ENCODE data around the gene SCNN1G. TPM values are rescaled to one million over a fixed set of nuclear protein-coding genes. Genes with fewer than 3 reads are reported as not detected.

SCNN1G gene
- total RNA-seq, 4 donors from 2014 or later = 2.8 to 87.8 (median 66.2) TPM

- WGBS, 2 donors (ENCODE audit: low coverage in 1 of 2) = 27% methylated on average over 4 of the region's 4 CpGs; no CpG with 5 or more reads in 1 of the 2 donors
- peak overlapping the region in 3 of 4 donors; percentile 33 to 61 (median 37) for H3K4me3 ChIP-seq
- in situ Hi-C loops (cut with MboI; ENCODE audit: low pct_ligation_motif_present in 1 of 4, low pct_unique_long_range_greater_than_20kb in 1 of 4, low sequenced_read_pairs in 3 of 4) = loop anchor here in 3 of 4 donors (5.0 to 10.0 kb wide), 3 partner anchors 251 to 259 kb away; no protein-coding TSS in a partner anchor
These were observed 958 bp downstream of the SCNN1G start for GRCh38 chr16:23183543-23183862.

GRCh38 chr16:23185656-23186055 is 3.1 kb downstream of the SCNN1G start:
- intact Hi-C loops (cut with DNase I; ENCODE audit: low total_unique reads) = no loop called here
- in situ Hi-C loops (cut with MboI; ENCODE audit: low pct_ligation_motif_present in 1 of 4, low pct_unique_long_range_greater_than_20kb in 1 of 4, low sequenced_read_pairs in 3 of 4) = loop anchor here in 1 of 4 donors (10.0 kb wide), 1 partner anchor 249 kb away; no protein-coding TSS in a partner anchor
- Histone ChIP-seq H3K9me3 (no peaks in the 10 kb centered on the region), H3K4me3 (no peak overlapping the region), H3K36me3 (no peaks in the 10 kb centered on the region), H3K27me3 (peaks cover 55% of the 10 kb centered on the region), H3K27ac (no peak overlapping the region), H3K4me1 (peaks cover 9 to 16% (median 12%) of the 10 kb centered on the region in 4 donors)
- DNase-seq = no peak
- WGBS, 2 donors (ENCODE audit: low coverage in 1 of 2) = 70% methylated on average over 2 to 11 of the region's 11 CpGs
- TF ChIP-seq EP300 (IDR thresholded peaks at IDR 0.05; ENCODE audit: low read depth) (no peak), POLR2A (IDR thresholded peaks at IDR 0.05) (no peak), POLR2AphosphoS5 (IDR thresholded peaks at IDR 0.05) (no peak), CTCF (IDR thresholded peaks at IDR 0.05) (no peak)

More at GRCh38 chr16:23183543-23183862, 958 bp downstream of the SCNN1G start:
- no peaks in the 10 kb centered on the region for H3K9me3 ChIP-seq
- intact Hi-C loops (cut with DNase I; ENCODE audit: low total_unique reads) = no loop called here
- H3K4me1 ChIP-seq = peaks cover 9 to 16% (median 12%) of the 10 kb centered on the region in 4 donors
- no peaks in the 10 kb centered on the region for H3K36me3 ChIP-seq
- H3K27me3 ChIP-seq = peaks cover 73% of the 10 kb centered on the region
- peak overlapping the region in 1 of 4 donors; percentile 20 for H3K27ac ChIP-seq
- no peak for DNase-seq
- TF ChIP-seq POLR2A (IDR thresholded peaks at IDR 0.05) (no peak), POLR2AphosphoS5 (IDR thresholded peaks at IDR 0.05) (no peak), EP300 (IDR thresholded peaks at IDR 0.05; ENCODE audit: low read depth) (no peak), CTCF (IDR thresholded peaks at IDR 0.05) (no peak)

GRCh38 chr16:23186171-23186570 is 3.6 kb downstream of the SCNN1G start:
- H3K27me3 ChIP-seq = peaks cover 50% of the 10 kb centered on the region
- H3K27ac ChIP-seq = no peak overlapping the region

GRCh38 chr16:23187341-23187740 is 4.8 kb downstream of the SCNN1G start:
- Histone ChIP-seq H3K36me3 (no peaks in the 10 kb centered on the region), H3K27ac (no peak overlapping the region), H3K4me3 (no peak overlapping the region), H3K27me3 (peaks cover 41% of the 10 kb centered on the region), H3K9me3 (no peaks in the 10 kb centered on the region), H3K4me1 (peaks cover 8 to 11% (median 9%) of the 10 kb centered on the region in 4 donors)
- intact Hi-C loops (cut with DNase I; ENCODE audit: low total_unique reads) = no loop called here
- TF ChIP-seq POLR2A (IDR thresholded peaks at IDR 0.05) (no peak), CTCF (IDR thresholded peaks at IDR 0.05) (no peak), POLR2AphosphoS5 (IDR thresholded peaks at IDR 0.05) (no peak), EP300 (IDR thresholded peaks at IDR 0.05; ENCODE audit: low read depth) (no peak)
- in situ Hi-C loops (cut with MboI; ENCODE audit: low pct_ligation_motif_present in 1 of 4, low pct_unique_long_range_greater_than_20kb in 1 of 4, low sequenced_read_pairs in 3 of 4) = loop anchor here in 1 of 4 donors (10.0 kb wide), 1 partner anchor 247 kb away; no protein-coding TSS in a partner anchor
- 24% methylated on average over 3 of the region's 3 CpGs; no CpG with 5 or more reads in 1 of the 2 donors for whole genome bisulfite sequencing, 2 donors (ENCODE audit: low coverage in 1 of 2)
- DNase-seq = no peak

More at GRCh38 chr16:23186171-23186570, 3.6 kb downstream of the SCNN1G start:
- Histone ChIP-seq H3K9me3 (no peaks in the 10 kb centered on the region), H3K36me3 (no peaks in the 10 kb centered on the region), H3K4me3 (no peak overlapping the region), H3K4me1 (peaks cover 9 to 16% (median 12%) of the 10 kb centered on the region in 4 donors)
- 87 to 90% methylated on average over 7 to 24 of the region's 24 CpGs for WGBS, 2 donors (ENCODE audit: low coverage in 1 of 2)
- intact Hi-C loops (cut with DNase I; ENCODE audit: low total_unique reads) = no loop called here
- DNase-seq = no peak
- TF ChIP-seq POLR2A (IDR thresholded peaks at IDR 0.05) = no peak
- TF ChIP-seq CTCF (IDR thresholded peaks at IDR 0.05) = no peak
- no peak for TF ChIP-seq POLR2AphosphoS5 (IDR thresholded peaks at IDR 0.05)
- TF ChIP-seq EP300 (IDR thresholded peaks at IDR 0.05; ENCODE audit: low read depth) = no peak
- in situ Hi-C loops (cut with MboI; ENCODE audit: low pct_ligation_motif_present in 1 of 4, low pct_unique_long_range_greater_than_20kb in 1 of 4, low sequenced_read_pairs in 3 of 4) = loop anchor here in 1 of 4 donors (10.0 kb wide), 1 partner anchor 249 kb away; no protein-coding TSS in a partner anchor

All from transverse colon (tissue), 4 donors.